CD1c-positive myeloid dendritic cell (primary cell): ENCODE measurements around the gene DVL1.
A peak's percentile ranks its signal among the peaks of the same experiment; 100 is the strongest.

Source experiments
- DNase-seq: peaks from one replicate; pipeline ENCODE4 v3.0.0-alpha.2; 2016; ENCODE audit errors: extremely low spot score

The DVL1 gene

GRCh38 chr1:1312450-1313314 lies 36.5 kb downstream of the DVL1 start:
- DNase-seq = no peak

- DNase-seq = no peak
These were observed 37.8 kb downstream of the DVL1 start for GRCh38 chr1:1311107-1312104.

GRCh38 chr1:1310476-1311053 lies 38.7 kb downstream of the DVL1 start:
- no peak for DNase-seq

- DNase-seq = no peak
These were observed 39.2 kb downstream of the DVL1 start for GRCh38 chr1:1310109-1310385.

GRCh38 chr1:1309251-1310108 lies 39.7 kb downstream of the DVL1 start:
- DNase-seq = peak; percentile 20

- no peak for DNase-seq
These were observed 40.4 kb downstream of the DVL1 start for GRCh38 chr1:1308756-1309250.

- DNase-seq = peak; percentile 95
These were observed 41.1 kb downstream of the DVL1 start, which contains the start of the genes ACAP3 and PUSL1 for GRCh38 chr1:1307923-1308755. Gene ACAP3, minus strand, starts transcription at chr1:1307930. Its CDS starts 115 bp downstream, at chr1:1307815. Gene PUSL1, plus strand, starts transcription at chr1:1308597. Its CDS starts 47 bp downstream, at chr1:1308644.

- peak; percentile 20 for DNase-seq
These were observed 41.8 kb downstream of the DVL1 start for GRCh38 chr1:1307261-1307922.

- no peak for DNase-seq
These were observed 42.5 kb downstream of the DVL1 start for GRCh38 chr1:1306661-1307260.

GRCh38 chr1:1306070-1306660 lies 43.1 kb downstream of the DVL1 start:
- no peak for DNase-seq

GRCh38 chr1:1305300-1306069 lies 43.7 kb downstream of the DVL1 start:
- DNase-seq = peak; percentile 56

GRCh38 chr1:1304331-1305299 lies 44.6 kb downstream of the DVL1 start:
- DNase-seq = no peak

GRCh38 chr1:1303736-1304135 lies 45.5 kb downstream of the DVL1 start:
- DNase-seq = no peak

GRCh38 chr1:1302951-1303509 lies 46.2 kb downstream of the DVL1 start:
- no peak for DNase-seq

GRCh38 chr1:1302006-1302430 lies 47.2 kb downstream of the DVL1 start:
- DNase-seq = no peak

GRCh38 chr1:1300352-1300739 lies 48.9 kb downstream of the DVL1 start:
- DNase-seq = no peak
